Measurements from ENCODE around the gene LHFPL6. TPM values are rescaled to one million over a fixed set of nuclear protein-coding genes. Genes with fewer than 3 reads are reported as not detected.

LHFPL6 gene
- total and polyA plus RNA-seq, 10 donors: 6.9 to 49.0 (median 30.5) TPM

- Histone ChIP-seq H3K36me3 (no peaks in the 10 kb centered on the region), H3K27me3 (replicated peaks in 1 of 7) (no peaks in the 10 kb centered on the region), H3K27ac (no peak overlapping the region), H3K4me1 (no peaks in the 10 kb centered on the region), H3K4me3 (no peak overlapping the region), H3K9me3 (peaks cover 0 to 3% (median 0%) of the 10 kb centered on the region in 8 donors)
- no peak for TF ChIP-seq POLR2AphosphoS5 (IDR thresholded peaks at IDR 0.05)
- TF ChIP-seq POLR2A (IDR thresholded peaks at IDR 0.05): no peak
- TF ChIP-seq CTCF (IDR thresholded peaks at IDR 0.05 in 8 of 11, conservative IDR thresholded peaks at IDR 0.05 in 3 of 11): no peak
- intact Hi-C loops (cut with DNase I; ENCODE audit: low total_unique reads): no loop called here
- WGBS, 5 donors: 84 to 93% (median 90%) methylated on average over 6 of the region's 6 CpGs
- DNase-seq: no peak
These were observed 90.3 kb downstream of the LHFPL6 start for GRCh38 chr13:39512687-39513086.

GRCh38 chr13:39510316-39510695, 92.7 kb downstream of the LHFPL6 start:
- no peak for TF ChIP-seq POLR2A (IDR thresholded peaks at IDR 0.05)
- TF ChIP-seq CTCF (IDR thresholded peaks at IDR 0.05 in 8 of 11, conservative IDR thresholded peaks at IDR 0.05 in 3 of 11): no peak
- TF ChIP-seq POLR2AphosphoS5 (IDR thresholded peaks at IDR 0.05): no peak
- no peaks in the 10 kb centered on the region for H3K36me3 ChIP-seq
- peaks cover 0 to 3% (median 0%) of the 10 kb centered on the region in 8 donors for H3K9me3 ChIP-seq
- WGBS, 5 donors: 78 to 93% (median 86%) methylated on average over 1 of the region's 1 CpG
- no peak for DNase-seq
- H3K27me3 ChIP-seq (replicated peaks in 1 of 7): no peaks in the 10 kb centered on the region
- no peak overlapping the region for H3K27ac ChIP-seq
- H3K4me1 ChIP-seq: peaks cover 0 to 6% (median 0%) of the 10 kb centered on the region in 6 donors
- no peak overlapping the region for H3K4me3 ChIP-seq
- intact Hi-C loops (cut with DNase I; ENCODE audit: low total_unique reads): no loop called here

- intact Hi-C loops (cut with DNase I; ENCODE audit: low total_unique reads): no loop called here
- H3K9me3 ChIP-seq: peaks cover 0 to 3% (median 0%) of the 10 kb centered on the region in 8 donors
- no peak overlapping the region for H3K27ac ChIP-seq
- no peak for TF ChIP-seq CTCF (IDR thresholded peaks at IDR 0.05 in 8 of 11, conservative IDR thresholded peaks at IDR 0.05 in 3 of 11)
- no peak for TF ChIP-seq POLR2A (IDR thresholded peaks at IDR 0.05)
- no peak for TF ChIP-seq POLR2AphosphoS5 (IDR thresholded peaks at IDR 0.05)
- 53 to 87% (median 65%) methylated on average over 5 of the region's 5 CpGs for WGBS, 5 donors
- H3K36me3 ChIP-seq: no peaks in the 10 kb centered on the region
- no peak overlapping the region for H3K4me3 ChIP-seq
- no peaks in the 10 kb centered on the region for H3K27me3 ChIP-seq (replicated peaks in 1 of 7)
- no peak for DNase-seq
- peaks cover 0 to 6% (median 0%) of the 10 kb centered on the region in 6 donors for H3K4me1 ChIP-seq
These were observed 93.2 kb downstream of the LHFPL6 start for GRCh38 chr13:39509616-39510315.

GRCh38 chr13:39506559-39507390, 96.2 kb downstream of the LHFPL6 start:
- no peak for TF ChIP-seq CTCF (IDR thresholded peaks at IDR 0.05 in 8 of 11, conservative IDR thresholded peaks at IDR 0.05 in 3 of 11)
- no peak for TF ChIP-seq POLR2A (IDR thresholded peaks at IDR 0.05)
- no peak for TF ChIP-seq POLR2AphosphoS5 (IDR thresholded peaks at IDR 0.05)
- peaks cover 0 to 3% (median 0%) of the 10 kb centered on the region in 8 donors for H3K9me3 ChIP-seq
- no peaks in the 10 kb centered on the region for H3K27me3 ChIP-seq (replicated peaks in 1 of 7)
- no peak overlapping the region for H3K4me3 ChIP-seq
- intact Hi-C loops (cut with DNase I; ENCODE audit: low total_unique reads): no loop called here
- WGBS, 5 donors: 64 to 73% (median 71%) methylated on average over 7 of the region's 7 CpGs
- H3K4me1 ChIP-seq: peaks cover 0 to 6% (median 0%) of the 10 kb centered on the region in 6 donors
- DNase-seq: no peak
- no peaks in the 10 kb centered on the region for H3K36me3 ChIP-seq
- H3K27ac ChIP-seq: no peak overlapping the region
